ENCODE measurements around the gene TMSB10.

DNA sequence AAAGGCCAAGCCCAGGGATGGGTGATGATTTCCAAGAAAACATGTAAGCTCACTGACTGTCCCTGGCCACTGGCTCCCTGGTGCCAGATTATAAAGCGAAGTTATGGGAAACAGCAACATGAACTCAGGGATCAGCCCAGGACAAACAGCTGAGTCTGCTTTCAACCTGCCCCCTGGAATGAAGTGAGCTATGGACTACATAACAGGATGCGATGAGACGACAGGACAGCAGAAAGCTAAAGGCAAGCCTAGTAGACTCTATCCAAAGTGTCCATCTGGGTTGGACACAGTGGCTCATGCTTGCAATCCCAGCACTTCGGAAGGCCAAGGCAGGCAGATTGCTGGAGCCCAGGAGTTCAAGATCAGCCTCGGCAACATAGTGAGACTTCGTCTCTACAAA is 48.9 kb downstream of the TMSB10 start:
- TF ChIP-seq, protein P1, sequence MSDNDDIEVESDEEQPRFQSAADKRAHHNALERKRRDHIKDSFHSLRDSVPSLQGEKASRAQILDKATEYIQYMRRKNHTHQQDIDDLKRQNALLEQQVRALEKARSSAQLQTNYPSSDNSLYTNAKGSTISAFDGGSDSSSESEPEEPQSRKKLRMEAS (IDR thresholded peaks at IDR 0.05; ENCODE audit: low read depth, low read length), result no peak
- TF ChIP-seq, protein P2, sequence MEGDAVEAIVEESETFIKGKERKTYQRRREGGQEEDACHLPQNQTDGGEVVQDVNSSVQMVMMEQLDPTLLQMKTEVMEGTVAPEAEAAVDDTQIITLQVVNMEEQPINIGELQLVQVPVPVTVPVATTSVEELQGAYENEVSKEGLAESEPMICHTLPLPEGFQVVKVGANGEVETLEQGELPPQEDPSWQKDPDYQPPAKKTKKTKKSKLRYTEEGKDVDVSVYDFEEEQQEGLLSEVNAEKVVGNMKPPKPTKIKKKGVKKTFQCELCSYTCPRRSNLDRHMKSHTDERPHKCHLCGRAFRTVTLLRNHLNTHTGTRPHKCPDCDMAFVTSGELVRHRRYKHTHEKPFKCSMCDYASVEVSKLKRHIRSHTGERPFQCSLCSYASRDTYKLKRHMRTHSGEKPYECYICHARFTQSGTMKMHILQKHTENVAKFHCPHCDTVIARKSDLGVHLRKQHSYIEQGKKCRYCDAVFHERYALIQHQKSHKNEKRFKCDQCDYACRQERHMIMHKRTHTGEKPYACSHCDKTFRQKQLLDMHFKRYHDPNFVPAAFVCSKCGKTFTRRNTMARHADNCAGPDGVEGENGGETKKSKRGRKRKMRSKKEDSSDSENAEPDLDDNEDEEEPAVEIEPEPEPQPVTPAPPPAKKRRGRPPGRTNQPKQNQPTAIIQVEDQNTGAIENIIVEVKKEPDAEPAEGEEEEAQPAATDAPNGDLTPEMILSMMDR (IDR thresholded peaks at IDR 0.05; ENCODE audit: low read depth, low read length), result no peak

Measured in NB4 (cell line).